NB4 (cell line): ENCODE data around the gene LPP.

Experiments used
- CTCF ChIP-seq: IDR thresholded peaks from one replicate; pipeline ENCODE4 v1.5.1; 2012; ENCODE audit warnings: low read depth, low read length
- MAX ChIP-seq: IDR thresholded peaks from 2 replicates; pipeline ENCODE4 v1.6.1; 2011; ENCODE audit warnings: low read depth, low read length
- POLR2A ChIP-seq: IDR thresholded peaks from 2 replicates; pipeline ENCODE4 v1.6.1; 2011; ENCODE audit warnings: mild to moderate bottlenecking; ENCODE audit not compliant: insufficient read length; ENCODE audit errors: extremely low read depth

GRCh38 chr3:188148318-188148717, 5.6 kb upstream of the LPP start:
- TF ChIP-seq POLR2A: no peak
- TF ChIP-seq CTCF: no peak
- TF ChIP-seq MAX: no peak
